GOT3 (cell line): ENCODE measurements around the gene ARL16.
A peak's percentile ranks its signal among the peaks of the same experiment; 100 is the strongest.

Experiments used
- DNase-seq: peaks from one replicate; lab custom pipeline; 2025; ENCODE audit warnings: mixed read lengths; lab: John Stamatoyannopoulos, UW

ARL16 gene, protein sequence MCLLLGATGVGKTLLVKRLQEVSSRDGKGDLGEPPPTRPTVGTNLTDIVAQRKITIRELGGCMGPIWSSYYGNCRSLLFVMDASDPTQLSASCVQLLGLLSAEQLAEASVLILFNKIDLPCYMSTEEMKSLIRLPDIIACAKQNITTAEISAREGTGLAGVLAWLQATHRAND

DNA sequence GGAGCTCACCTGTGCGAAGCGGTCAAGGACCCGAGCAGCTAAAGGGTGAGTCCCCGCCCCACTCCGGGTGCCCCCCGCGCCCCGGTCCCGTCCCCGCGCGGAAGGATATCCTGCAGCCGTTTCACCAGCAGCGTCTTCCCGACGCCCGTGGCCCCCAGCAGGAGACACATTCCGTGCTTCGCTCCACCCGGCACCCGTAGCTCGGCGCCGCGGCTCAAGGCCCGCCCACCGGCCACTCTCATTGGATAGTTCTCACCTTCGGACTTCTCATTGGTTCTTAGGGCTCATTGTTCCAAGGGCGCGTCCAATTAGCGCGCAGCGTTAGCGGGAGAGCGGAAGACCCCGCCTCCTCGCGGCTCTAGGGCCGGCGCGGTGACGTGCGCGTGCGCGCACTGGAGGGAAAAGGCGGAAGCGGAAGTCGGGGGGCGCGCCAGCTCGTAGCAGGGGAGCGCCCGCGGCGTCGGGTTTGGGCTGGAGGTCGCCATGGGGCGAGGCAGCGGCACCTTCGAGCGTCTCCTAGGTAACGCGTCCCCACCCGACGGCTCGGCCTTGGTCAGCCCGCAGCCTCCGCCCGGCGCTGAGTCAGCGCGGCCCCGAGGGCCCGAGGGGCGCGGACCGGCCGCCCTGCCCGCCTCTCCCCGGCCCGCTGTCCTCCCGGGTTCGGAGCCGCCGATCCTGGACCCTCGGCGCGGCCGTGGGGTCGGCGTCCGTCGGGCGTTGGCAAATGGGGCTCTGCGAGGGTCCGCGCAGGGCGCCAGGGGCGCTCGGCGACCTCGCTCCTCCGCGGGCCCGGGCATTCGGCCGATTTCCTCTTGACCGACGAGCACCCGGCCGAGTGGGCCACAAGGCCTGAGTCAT, at the start of gene ARL16, which contains the start of gene HGS:
ARL16 (minus strand) TSS at position 214 of the 858 bp plus-strand sequence; CDS start at position 170, 44 bp downstream.
HGS (plus strand) TSS at position 428 of the 858 bp plus-strand sequence; CDS start at position 484, 56 bp downstream.
- DNase-seq: peak; percentile 98

GRCh38 chr17:81727324-81728031, 43.9 kb upstream of the ARL16 start:
- DNase-seq: no peak

GRCh38 chr17:81726004-81726403, 42.4 kb upstream of the ARL16 start:
- DNase-seq: no peak

DNA sequence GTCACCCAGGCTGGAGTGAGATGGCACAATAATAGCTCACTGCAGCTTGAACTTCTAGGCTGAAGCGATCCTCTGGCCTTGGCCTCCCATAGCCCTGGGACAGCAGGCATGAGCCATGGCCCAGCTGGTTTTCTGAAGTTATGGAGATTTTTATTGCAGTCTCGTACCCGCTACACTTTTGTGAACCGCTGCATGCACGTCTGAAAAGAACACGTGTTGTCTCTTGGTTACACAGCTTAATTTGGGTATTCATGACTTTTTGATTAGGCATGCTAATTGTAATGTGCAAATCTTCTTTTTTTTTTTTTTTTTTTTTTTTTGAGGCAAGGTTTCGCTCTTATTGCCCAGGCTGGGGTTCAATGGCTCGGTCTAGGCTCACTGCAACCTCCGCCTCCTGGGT, 41.8 kb upstream of the ARL16 start:
- DNase-seq: no peak

DNA sequence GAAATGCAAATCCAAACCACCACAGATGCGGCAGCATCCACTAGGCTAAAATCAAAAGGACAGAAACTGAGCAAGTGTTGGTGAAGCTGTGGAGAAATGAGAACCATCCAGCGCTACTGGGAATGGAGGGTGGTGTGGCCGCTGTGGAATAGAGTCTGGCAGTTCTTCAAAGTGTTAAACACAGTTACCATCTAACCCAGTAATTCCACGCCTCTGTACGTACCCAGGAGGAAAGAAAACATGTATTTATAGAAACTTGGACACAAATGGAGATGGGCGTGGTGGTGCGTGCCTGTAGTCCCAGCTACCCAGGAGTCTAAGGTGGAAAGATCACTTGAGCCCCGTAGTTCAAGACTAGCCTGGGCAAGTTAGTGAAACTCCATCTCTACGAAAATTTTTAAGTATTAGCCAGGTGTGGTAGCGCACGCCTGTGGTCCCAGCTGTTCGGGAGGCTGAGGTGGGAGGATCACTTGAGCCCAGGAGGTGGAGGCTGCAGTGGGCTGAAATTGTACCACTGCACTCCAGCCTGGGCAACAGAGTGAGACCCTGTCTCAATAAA, 40.1 kb upstream of the ARL16 start:
- DNase-seq: no peak

GRCh38 chr17:81722184-81723120, 38.9 kb upstream of the ARL16 start:
- DNase-seq: no peak

GRCh38 chr17:81720267-81721071, 36.9 kb upstream of the ARL16 start:
- DNase-seq: no peak

- DNase-seq: no peak
Measured at GRCh38 chr17:81719410-81720266, 36.0 kb upstream of the ARL16 start.

DNA sequence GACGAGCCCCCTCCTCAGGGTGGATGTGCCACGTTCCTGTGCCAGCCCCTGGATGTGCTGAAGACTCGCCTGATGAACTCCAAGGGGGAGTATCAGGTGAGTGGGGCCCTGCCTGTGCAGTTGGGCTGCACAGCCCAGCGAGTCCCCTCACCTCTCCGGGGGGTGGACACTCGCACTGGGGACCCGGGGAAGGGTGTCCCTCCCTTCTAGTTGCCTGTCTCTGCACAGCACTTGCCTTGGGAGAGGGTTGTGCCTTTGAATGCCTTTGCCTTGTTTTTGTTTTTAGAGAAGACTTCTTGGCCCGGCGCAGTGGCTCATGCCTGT, 34.1 kb upstream of the ARL16 start:
- DNase-seq: no peak

GRCh38 chr17:81717049-81717765, 33.6 kb upstream of the ARL16 start:
- no peak for DNase-seq

DNA sequence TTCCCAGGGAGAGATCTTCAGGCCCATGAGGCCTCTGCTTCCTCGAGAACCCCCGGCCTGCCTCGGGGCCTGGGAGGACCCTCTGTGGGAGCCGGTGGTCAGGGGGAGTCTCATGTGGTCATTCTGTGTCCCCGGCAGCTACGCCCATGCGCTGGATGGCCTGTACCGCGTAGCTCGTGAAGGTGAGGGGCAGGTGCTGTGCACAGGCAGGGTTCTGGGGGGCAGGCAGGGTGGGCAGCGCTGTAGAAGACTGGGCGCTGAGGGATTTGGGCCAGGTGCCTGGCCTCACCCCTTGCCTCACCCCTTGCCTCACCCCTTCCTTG, 33.0 kb upstream of the ARL16 start:
- DNase-seq: no peak

DNA sequence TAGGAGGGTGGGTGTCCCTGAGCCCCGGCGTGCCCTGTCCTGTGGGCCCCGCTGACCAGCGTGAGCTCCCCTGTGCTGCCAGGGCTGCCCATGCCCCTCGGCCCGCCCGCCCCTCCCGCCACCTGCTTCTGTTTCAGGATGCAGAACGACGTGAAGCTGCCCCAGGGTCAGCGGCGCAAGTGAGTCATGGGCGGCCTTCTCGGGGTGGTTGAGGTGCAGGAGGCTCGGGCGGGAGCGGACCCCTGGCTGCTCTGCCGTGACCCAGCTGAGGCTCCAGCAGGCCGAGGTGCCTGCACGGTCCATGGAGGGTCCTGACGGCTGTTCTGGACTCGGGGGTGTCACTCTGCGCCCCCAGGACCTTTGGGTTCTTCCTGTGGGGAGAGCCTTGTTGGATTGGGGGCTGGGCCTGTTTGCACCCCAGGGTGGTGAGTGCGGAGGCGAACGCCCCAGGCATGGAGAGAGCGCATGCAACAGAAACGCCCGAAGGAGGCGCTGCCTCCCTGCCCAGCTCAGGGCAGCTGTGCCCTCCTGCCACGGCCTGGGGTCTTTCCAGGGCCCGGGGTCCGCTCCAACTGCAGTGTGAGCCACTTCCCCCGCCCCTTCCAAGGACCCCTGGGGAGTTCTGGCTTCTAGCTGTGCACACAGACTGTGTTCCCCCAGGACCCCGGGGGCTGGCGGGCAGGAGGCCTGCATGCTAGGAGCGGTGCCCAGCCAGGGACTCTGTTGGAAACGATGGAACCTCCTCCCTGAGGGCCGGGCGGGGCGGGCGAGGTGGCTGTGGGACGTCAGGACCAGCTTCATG, 32.5 kb upstream of the ARL16 start:
- DNase-seq: no peak

DNA sequence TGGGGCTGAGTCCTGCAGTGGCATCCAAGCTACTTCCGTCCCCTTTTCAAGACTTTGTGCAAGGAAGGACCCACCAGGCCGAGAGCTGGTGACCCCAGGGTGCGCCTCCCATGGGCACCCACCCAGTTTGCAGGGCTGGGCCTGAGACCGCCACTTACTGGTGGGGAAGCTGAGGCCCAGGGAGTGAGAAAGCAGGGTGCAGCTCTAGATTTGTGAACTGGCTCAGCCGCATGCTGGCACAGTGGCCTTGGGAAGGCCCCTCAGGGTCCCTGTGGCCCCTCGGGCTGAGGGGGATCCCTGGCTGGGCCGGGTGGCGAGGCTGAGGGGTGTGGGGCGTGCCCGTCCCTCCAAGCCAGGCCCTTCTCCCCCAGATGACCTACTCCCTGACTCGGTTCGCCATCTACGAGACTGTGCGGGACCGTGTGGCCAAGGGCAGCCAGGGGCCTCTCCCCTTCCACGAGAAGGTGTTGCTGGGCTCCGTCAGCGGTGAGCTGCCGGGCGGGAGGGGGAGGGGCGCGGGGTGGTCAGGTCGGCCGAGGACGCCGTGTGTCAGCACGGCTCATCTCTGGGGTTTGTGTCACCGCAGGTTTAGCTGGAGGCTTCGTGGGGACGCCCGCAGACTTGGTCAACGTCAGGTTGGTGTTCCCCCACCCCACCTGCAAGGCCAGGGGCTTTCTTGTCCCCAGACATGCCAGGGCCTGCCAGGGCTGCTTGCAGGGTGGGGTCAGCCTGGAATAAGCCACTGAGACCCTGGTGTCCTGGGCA, 31.7 kb upstream of the ARL16 start:
- DNase-seq: no peak

DNA sequence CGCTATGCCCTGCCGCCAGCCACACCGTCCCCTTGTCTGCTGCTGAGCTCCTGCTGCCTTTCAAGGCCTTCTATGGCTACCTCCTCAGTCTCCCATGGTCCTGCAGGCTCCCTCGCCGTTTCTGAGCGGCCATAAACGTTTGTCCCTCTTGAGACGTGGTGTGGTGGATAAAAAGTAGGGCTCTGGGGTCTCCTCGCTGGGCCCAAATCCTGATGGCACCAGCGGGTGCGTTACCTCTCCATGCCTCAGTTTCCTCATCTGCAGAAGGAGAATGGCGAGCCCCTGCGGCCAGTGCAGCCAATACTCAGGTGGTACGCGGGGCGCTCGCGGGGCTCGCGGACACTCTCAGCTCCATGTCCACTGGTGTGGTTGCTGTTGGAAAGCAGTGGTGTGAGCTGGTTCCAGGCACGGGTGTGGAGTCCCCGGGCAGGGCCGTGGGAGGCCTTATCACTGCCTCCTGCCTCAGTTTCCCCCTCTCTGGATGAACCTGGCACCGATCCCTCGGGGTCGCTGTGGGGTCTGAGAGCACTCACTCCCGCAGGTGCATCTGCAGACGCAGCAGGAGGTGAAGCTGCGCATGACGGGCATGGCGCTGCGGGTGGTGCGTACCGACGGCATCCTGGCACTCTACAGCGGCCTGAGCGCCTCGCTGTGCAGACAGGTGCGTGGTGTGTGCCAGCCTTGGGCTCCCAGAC, 31.0 kb upstream of the ARL16 start:
- DNase-seq: no peak

DNA sequence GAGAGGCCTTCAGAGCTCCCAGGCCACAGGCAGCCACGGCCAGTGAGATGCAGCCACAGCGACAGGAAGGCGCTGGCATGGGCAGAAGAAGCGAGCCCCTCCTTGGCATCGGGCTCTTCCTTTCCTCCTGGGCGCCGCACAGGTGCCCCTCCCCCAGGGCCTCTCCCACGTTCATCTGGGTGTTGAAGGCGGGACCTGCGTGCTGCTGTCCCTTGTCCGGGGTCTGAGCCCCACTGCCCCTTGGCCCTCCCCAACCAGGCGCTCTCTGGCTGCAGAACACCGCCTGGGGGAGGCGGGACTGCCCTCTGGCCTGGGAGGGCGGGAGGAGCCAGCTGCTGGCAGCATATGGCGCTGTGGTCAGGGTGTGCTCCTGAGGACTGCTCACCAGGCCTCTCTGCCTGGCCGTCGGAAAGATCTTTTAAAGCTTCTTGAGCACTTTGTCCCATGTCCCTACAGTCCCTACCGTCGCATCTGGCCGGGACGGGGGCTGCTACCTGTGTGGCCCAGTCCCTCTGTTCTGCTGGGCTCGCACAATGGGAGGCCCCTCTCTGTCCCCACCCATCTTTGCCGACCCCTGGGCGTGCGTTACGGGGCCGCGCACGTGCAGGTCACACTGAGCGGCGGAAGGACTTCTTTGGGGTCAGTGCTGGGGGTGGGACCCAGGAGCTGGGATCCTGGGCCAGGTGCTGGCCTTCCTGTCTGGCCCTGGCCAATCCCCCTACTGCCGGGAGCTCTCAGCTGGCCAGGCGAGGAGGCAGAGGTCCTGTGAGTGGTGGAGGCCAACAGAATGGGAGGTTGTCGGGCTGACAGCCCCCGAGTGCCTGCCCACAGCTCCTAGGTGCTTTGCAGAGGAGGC, 30.2 kb upstream of the ARL16 start:
- no peak for DNase-seq

DNA sequence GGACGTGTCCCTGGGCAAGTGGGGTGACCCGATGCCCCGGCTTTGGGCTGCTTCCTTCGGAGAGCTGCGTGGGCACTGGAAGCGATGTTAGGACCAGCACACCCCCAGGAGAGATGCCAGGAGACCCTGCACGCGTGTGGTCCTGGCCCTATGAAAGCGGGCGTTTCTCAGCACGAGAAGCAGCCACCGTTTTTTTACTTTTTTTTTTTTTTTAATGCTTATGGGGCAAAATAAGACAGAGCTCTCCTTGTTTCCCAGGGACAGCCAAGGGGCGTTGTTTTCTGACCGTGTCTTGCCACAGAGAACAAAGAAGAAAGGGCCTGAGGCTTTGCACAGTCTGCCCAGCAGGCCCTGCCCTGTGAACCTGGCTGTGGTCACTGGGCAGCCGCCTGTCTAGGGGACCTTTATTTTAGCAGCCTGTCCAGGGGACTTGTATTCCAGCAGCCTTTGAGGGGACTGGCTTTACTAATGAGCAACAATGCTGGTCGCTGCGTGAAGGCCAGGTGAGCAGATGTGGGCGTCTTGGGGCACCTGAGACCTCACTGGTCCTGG, 29.5 kb upstream of the ARL16 start:
- DNase-seq: no peak
